Right lobe of liver (tissue), 6 donors: Measurements from ENCODE around the gene MIEN1. TPM values are rescaled to one million over a fixed set of nuclear protein-coding genes. Genes with fewer than 3 reads are reported as not detected.

Experiments
- ATAC-seq, 4 donors: fragments of 200-7000 bp; cut with Tn5 transposase; one replicate each; pipeline ENCODE4 v1.9.1; 2020; ENCODE audit warnings: mild to moderate bottlenecking in 4 of 4, moderate library complexity in 4 of 4
- DNase-seq, 3 donors: peaks; one replicate each; pipeline ENCODE4 v3.0.0-alpha.2; 2020
- H3K27ac ChIP-seq, 3 donors: fragments of 200-600 bp; one replicate each; pipeline ENCODE4 v1.8.0; 2022
- H3K27me3 ChIP-seq, 2 donors: fragments of 200-600 bp; one replicate each; pipeline ENCODE4 v1.8.0; 2022
- H3K36me3 ChIP-seq, 4 donors: fragments of 200-600 bp; sonication (generic) in 1 of 4; one replicate each; pipeline versions ENCODE4 v1.5.1 to v1.8.0; 2017 to 2022; ENCODE audit warnings: control low read depth in 1 of 4
- H3K4me1 ChIP-seq, 4 donors: fragments of 200-600 bp; sonication (generic) in 1 of 4; one replicate each; pipeline versions ENCODE4 v1.5.1 to v1.8.0; 2017 to 2022; ENCODE audit warnings: control low read depth in 1 of 4
- H3K4me3 ChIP-seq, 3 donors: fragments of 200-600 bp; one replicate each; pipeline ENCODE4 v1.8.0; 2022
- H3K9me3 ChIP-seq, 4 donors: fragments of 200-600 bp; sonication (generic) in 1 of 4; one replicate each; pipeline versions ENCODE4 v1.5.1 to v1.8.0; 2017 to 2022; ENCODE audit warnings: control low read depth in 1 of 4
- CTCF ChIP-seq, 4 donors: fragments of 200-600 bp in 3 of 4; fragments of 450-650 bp in 1 of 4; IDR thresholded peaks; one replicate each; pipeline versions ENCODE4 v1.5.1 to v1.8.0; 2016 to 2022; ENCODE audit warnings: antibody characterized with exemption in 4 of 4, mild to moderate bottlenecking in 2 of 4
- POLR2A ChIP-seq: fragments of 450-650 bp; IDR thresholded peaks from one replicate; pipeline ENCODE4 v1.6.1; 2017; ENCODE audit warnings: antibody characterized with exemption, mild to moderate bottlenecking
- WGBS: methylation state at CpG from one replicate; pipeline ENCODE4 v1.1.6; 2018; ENCODE audit warnings: low coverage, low lambda C conversion rate; ENCODE audit not compliant: insufficient coverage; ENCODE audit errors: missing lambda C conversion rate; 5-methylcytosine and 5-hydroxymethylcytosine counted together
- intact Hi-C, 2 donors: fragments of 100-400 bp; cut with DNase I; formaldehyde crosslinking; loops; one replicate each; pipeline versions ENCODE4 v1.11.2 to v1.14.1; 2022
- total RNA-seq, 6 experiments: library from RNA; depleted of rRNA in 2 of 6; stranded (reverse); fragments of >200 nt in 2 of 6; fragmentation: NEBNext Ultra II Directional in 3 of 6; extraction: Animal tissue kit (Norgen Biotek cat#: 25700) in 3 of 6; gene quantifications; one replicate each; pipeline versions ENCODE4 v1.1.0 to v1.2.4, GENCODE V29; 2016 to 2023
- donor health status: DM: no; HTN: yes; CAD: no.
- donor health status: DM: no; HTN: no; CAD: no.
- donor health status: DM: no; HTN: no; CAD: no.
- donor health status: DM: no; HTN: yes; CAD: no.
- donor health status: DM: no; HTN: yes; CAD: no.

The MIEN1 gene
- total RNA-seq, 6 experiments from 2014 or later, result 23.1 to 61.6 (median 29.0) TPM

GRCh38 chr17:39705786-39706348, 24.5 kb downstream of the MIEN1 start:
- H3K4me1 ChIP-seq, result peaks cover 0 to 62% (median 29%) of the 10 kb centered on the region in 4 donors
- H3K36me3 ChIP-seq, result peaks cover 0 to 6% (median 0%) of the 10 kb centered on the region in 4 donors
- intact Hi-C loops, result no loop called here
- H3K27ac ChIP-seq, result peak overlapping the region; percentile 74 to 95 (median 88)
- WGBS, result 17% methylated on average over 6 of the region's 12 CpGs
- ATAC-seq, result peak; percentile 62 to 73 (median 70)
- H3K9me3 ChIP-seq, result no peaks in the 10 kb centered on the region
- DNase-seq, result peak; percentile 81 to 95 (median 94)
- no peaks in the 10 kb centered on the region for H3K27me3 ChIP-seq
- TF ChIP-seq CTCF (IDR thresholded peaks at IDR 0.05) (no peak), POLR2A (no peak)
- H3K4me3 ChIP-seq, result no peak overlapping the region

GRCh38 chr17:39704821-39705551, 25.3 kb downstream of the MIEN1 start:
- Histone ChIP-seq H3K4me3 (no peak overlapping the region), H3K36me3 (peaks cover 0 to 6% (median 0%) of the 10 kb centered on the region in 4 donors), H3K27ac (peak overlapping the region; percentile 74 to 95 (median 88)), H3K27me3 (no peaks in the 10 kb centered on the region), H3K9me3 (no peaks in the 10 kb centered on the region), H3K4me1 (peaks cover 0 to 62% (median 29%) of the 10 kb centered on the region in 4 donors)
- no peak for TF ChIP-seq POLR2A
- TF ChIP-seq CTCF (IDR thresholded peaks at IDR 0.05), result peak in 1 of 4 donors; percentile 32
- ATAC-seq (no peak), DNase-seq (no peak)
- intact Hi-C loops, result no loop called here
- WGBS, result 72% methylated on average over 5 of the region's 11 CpGs

GRCh38 chr17:39703913-39704312, 26.4 kb downstream of the MIEN1 start:
- no peak overlapping the region for H3K4me3 ChIP-seq
- H3K27me3 ChIP-seq, result no peaks in the 10 kb centered on the region
- peaks cover 0 to 62% (median 32%) of the 10 kb centered on the region in 4 donors for H3K4me1 ChIP-seq
- TF ChIP-seq POLR2A, result no peak
- no peak for TF ChIP-seq CTCF (IDR thresholded peaks at IDR 0.05)
- H3K9me3 ChIP-seq, result no peaks in the 10 kb centered on the region
- peaks cover 0 to 6% (median 0%) of the 10 kb centered on the region in 4 donors for H3K36me3 ChIP-seq
- ATAC-seq, result no peak
- no peak for DNase-seq
- 64% methylated on average over 2 of the region's 5 CpGs for WGBS
- H3K27ac ChIP-seq, result peak overlapping the region; percentile 78 to 95 (median 81)
- intact Hi-C loops, result no loop called here

- 27% methylated on average over 10 of the region's 12 CpGs for WGBS
- no peak for TF ChIP-seq POLR2A
- no peak for TF ChIP-seq CTCF (IDR thresholded peaks at IDR 0.05)
- Histone ChIP-seq H3K4me3 (no peak overlapping the region), H3K36me3 (peaks cover 0 to under 1% (median 0%) of the 10 kb centered on the region in 4 donors), H3K4me1 (peaks cover 0 to 62% (median 32%) of the 10 kb centered on the region in 4 donors), H3K9me3 (no peaks in the 10 kb centered on the region), H3K27me3 (no peaks in the 10 kb centered on the region), H3K27ac (peak overlapping the region; percentile 78 to 95 (median 81))
- peak in 1 of 3 donors; percentile 75 for DNase-seq
- peak; percentile 60 to 76 (median 70) for ATAC-seq
- intact Hi-C loops, result no loop called here
These were observed 27.1 kb downstream of the MIEN1 start for GRCh38 chr17:39702901-39703893.
